SU-DHL-6 (cell line): ENCODE results near the gene NEGR1.

ENCODE experiments used
- H2AFZ ChIP-seq: fragments of 200-600 bp; sonication (generic); 2 replicates; pipeline ENCODE4 v1.6.1; 2014; ENCODE audit warnings: low read depth, mild to moderate bottlenecking, moderate library complexity, mixed read lengths, antibody characterized with exemption, low read length; ENCODE audit not compliant: severe bottlenecking
- H3F3A ChIP-seq: fragments of 200-600 bp; shearing (Covaris generic); 2 replicates; pipeline ENCODE4 v1.6.0; 2016; ENCODE audit warnings: antibody characterized with exemption, mild to moderate bottlenecking; ENCODE audit not compliant: insufficient read depth
- H3K27ac ChIP-seq: fragments of 200-600 bp; sonication (generic); 2 replicates; pipeline ENCODE4 v1.5.1; 2016; ENCODE audit warnings: low read depth, mild to moderate bottlenecking, low read length, moderate library complexity, mixed read lengths
- H3K27me3 ChIP-seq: fragments of 200-600 bp; sonication (generic), shearing (Covaris generic); 2 replicates; pipeline ENCODE4 v1.6.0; 2014; ENCODE audit warnings: mild to moderate bottlenecking, low read length
- H3K36me3 ChIP-seq: fragments of 200-600 bp; sonication (generic); 2 replicates; pipeline ENCODE4 v1.6.1; 2014; ENCODE audit warnings: mild to moderate bottlenecking, low read length, mixed read lengths
- H3K4me2 ChIP-seq: fragments of 300-600, 200-600 bp; shearing (Covaris generic), sonication (generic); 2 replicates; pipeline ENCODE4 v1.6.0; 2014; ENCODE audit warnings: low read length, low read depth, mild to moderate bottlenecking; ENCODE audit not compliant: poor library complexity, severe bottlenecking
- H3K4me3 ChIP-seq: fragments of 200-600 bp; sonication (generic); 2 replicates; pipeline ENCODE4 v1.5.1; 2014; ENCODE audit warnings: antibody characterized with exemption, low read length, mild to moderate bottlenecking, mixed read lengths; ENCODE audit not compliant: insufficient read depth, poor library complexity, severe bottlenecking
- H3K79me2 ChIP-seq: fragments of 200-600 bp; sonication (generic); 2 replicates; pipeline ENCODE4 v1.6.1; 2014; ENCODE audit warnings: mild to moderate bottlenecking, low read length, moderate library complexity; ENCODE audit not compliant: insufficient read depth
- H3K9ac ChIP-seq: fragments of 200-600 bp; sonication (generic); 2 replicates; pipeline ENCODE4 v1.7.0; 2014; ENCODE audit warnings: mild to moderate bottlenecking, low read length
- H3K9me2 ChIP-seq: fragments of 200-600 bp; sonication (generic); replicated peaks from 2 replicates; pipeline ENCODE4 v1.6.1; 2014; ENCODE audit warnings: low read length; ENCODE audit not compliant: insufficient read depth
- H3K9me3 ChIP-seq: fragments of 200-600 bp; sonication (generic); 2 replicates; pipeline ENCODE4 v1.6.1; 2014; ENCODE audit warnings: low read length, mixed read lengths; ENCODE audit not compliant: insufficient read depth
- H4K20me1 ChIP-seq: fragments of 200-600 bp; sonication (generic); 2 replicates; pipeline ENCODE4 v1.6.1; 2014; ENCODE audit warnings: low read depth, mild to moderate bottlenecking, antibody characterized with exemption, low read length, moderate library complexity, mixed read lengths
- CTCF ChIP-seq: fragments of 200-600 bp; sonication (generic); IDR thresholded peaks from one replicate; pipeline ENCODE4 v1.5.1; 2017; ENCODE audit warnings: antibody characterized with exemption, mild to moderate bottlenecking, low read length, moderate library complexity; ENCODE audit not compliant: insufficient read depth, poor library complexity, severe bottlenecking
- EZH2phosphoT487 ChIP-seq: fragments of 200-600 bp; sonication (generic), shearing (Covaris generic); conservative IDR thresholded peaks from 2 replicates; pipeline ENCODE4 v1.6.1; 2018; ENCODE audit warnings: mild to moderate bottlenecking, antibody characterized with exemption, low read length, moderate library complexity, mixed read lengths

Gene NEGR1

GRCh38 chr1:72322910-72323309 is 40.6 kb upstream of the NEGR1 start:
- Histone ChIP-seq H4K20me1 (no peaks in the 10 kb centered on the region), H3K4me2 (no peak overlapping the region)

GRCh38 chr1:72296501-72296900 is 14.2 kb upstream of the NEGR1 start:
- H3K4me2 ChIP-seq: no peak overlapping the region
- no peak overlapping the region for H3K4me3 ChIP-seq

More at GRCh38 chr1:72322910-72323309, 40.6 kb upstream of the NEGR1 start:
- Histone ChIP-seq H3K36me3 (no peaks in the 10 kb centered on the region), H3K4me3 (no peak overlapping the region), H3K27ac (no peak overlapping the region), H3K9me2 (no peaks in the 10 kb centered on the region), H3K9me3 (no peaks in the 10 kb centered on the region), H3K79me2 (no peaks in the 10 kb centered on the region), H3K27me3 (no peaks in the 10 kb centered on the region; the same call in 1 of the 2 replicates), H2AFZ (no peak overlapping the region), H3K9ac (no peak overlapping the region), H3F3A (no peaks in the 10 kb centered on the region)
- no peak for TF ChIP-seq EZH2phosphoT487
- TF ChIP-seq CTCF: no peak

DNA sequence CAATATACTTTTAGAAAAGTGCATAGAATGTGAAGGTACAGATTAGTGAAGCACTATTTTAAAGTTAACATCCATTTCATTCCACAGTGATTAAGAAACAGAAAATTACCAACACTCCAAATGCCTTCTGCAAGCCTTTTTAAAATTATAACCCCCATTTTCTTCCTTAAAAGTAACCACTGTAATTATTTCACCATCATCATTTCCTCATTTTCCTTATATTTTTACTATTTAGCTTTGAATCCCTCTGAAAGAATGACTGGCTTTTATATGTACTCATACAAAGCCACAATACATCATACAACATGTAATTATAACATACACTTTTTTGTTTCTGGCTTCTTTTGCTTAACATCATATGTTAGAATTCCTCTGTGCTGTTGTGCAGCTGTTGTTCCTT is 6.5 kb upstream of the NEGR1 start:
- Histone ChIP-seq H3K36me3 (no peaks in the 10 kb centered on the region), H3K79me2 (no peaks in the 10 kb centered on the region), H4K20me1 (no peaks in the 10 kb centered on the region), H3K9me2 (no peaks in the 10 kb centered on the region), H3F3A (no peaks in the 10 kb centered on the region), H3K4me2 (no peak overlapping the region), H3K4me3 (no peak overlapping the region), H3K9me3 (no peaks in the 10 kb centered on the region), H3K9ac (no peak overlapping the region), H2AFZ (no peak overlapping the region), H3K27me3 (no peaks in the 10 kb centered on the region), H3K27ac (no peak overlapping the region)
- TF ChIP-seq EZH2phosphoT487 (no peak), CTCF (no peak)

More at GRCh38 chr1:72296501-72296900, 14.2 kb upstream of the NEGR1 start:
- Histone ChIP-seq H3K27me3 (no peaks in the 10 kb centered on the region), H3F3A (no peaks in the 10 kb centered on the region), H3K9me2 (no peaks in the 10 kb centered on the region), H3K9ac (no peak overlapping the region), H3K79me2 (no peaks in the 10 kb centered on the region), H4K20me1 (no peaks in the 10 kb centered on the region), H2AFZ (no peak overlapping the region), H3K27ac (no peak overlapping the region), H3K36me3 (no peaks in the 10 kb centered on the region), H3K9me3 (no peaks in the 10 kb centered on the region)
- TF ChIP-seq CTCF (no peak), EZH2phosphoT487 (no peak)
